ENCODE data around the gene RTN4RL1. TPM values are rescaled to one million over a fixed set of nuclear protein-coding genes. Genes with fewer than 3 reads are reported as not detected.

The RTN4RL1 gene
- total RNA-seq, 1 donor = 1.1 TPM

DNA sequence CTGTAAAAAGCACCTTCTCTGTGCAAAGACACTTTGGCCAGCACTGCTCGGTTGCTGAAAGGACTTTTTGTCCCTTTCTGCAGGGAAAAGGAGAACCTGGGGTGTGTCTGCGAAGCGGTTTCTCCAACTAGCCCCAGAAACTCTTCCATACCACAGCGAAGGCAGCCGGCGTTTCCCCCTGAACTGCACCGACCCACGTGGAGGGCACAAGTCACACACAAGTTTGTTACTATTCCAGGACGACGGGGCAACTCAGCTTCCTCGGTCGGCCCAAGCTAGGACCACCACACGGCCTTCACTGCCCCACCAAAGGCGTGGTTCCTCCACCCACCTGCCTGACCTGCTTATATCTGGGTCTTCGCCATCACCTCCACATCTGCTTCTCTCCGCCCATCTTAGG is 1.9 kb downstream of the RTN4RL1 start:
- no peak overlapping the region for H2AFZ ChIP-seq (ENCODE audit: low read length)
- no peaks in the 10 kb centered on the region for H3K79me2 ChIP-seq (ENCODE audit: insufficient read depth, low read length)
- H3K9me3 ChIP-seq (ENCODE audit: low read depth, low read length) = no peaks in the 10 kb centered on the region
- peaks cover 20% of the 10 kb centered on the region for H3K4me1 ChIP-seq (ENCODE audit: insufficient read depth, low read length)
- DNase-seq (ENCODE audit: insufficient read length, low spot score, missing footprints) = peak; percentile 14
- H3K4me2 ChIP-seq (ENCODE audit: insufficient read depth, low read length) = no peak overlapping the region
- no peaks in the 10 kb centered on the region for H3K36me3 ChIP-seq (ENCODE audit: insufficient read depth, low read length)
- no peak overlapping the region for H3K4me3 ChIP-seq (ENCODE audit: insufficient read depth, low read length)
- H4K20me1 ChIP-seq (ENCODE audit: insufficient read depth, low read length) = no peaks in the 10 kb centered on the region
- TF ChIP-seq, protein P1, sequence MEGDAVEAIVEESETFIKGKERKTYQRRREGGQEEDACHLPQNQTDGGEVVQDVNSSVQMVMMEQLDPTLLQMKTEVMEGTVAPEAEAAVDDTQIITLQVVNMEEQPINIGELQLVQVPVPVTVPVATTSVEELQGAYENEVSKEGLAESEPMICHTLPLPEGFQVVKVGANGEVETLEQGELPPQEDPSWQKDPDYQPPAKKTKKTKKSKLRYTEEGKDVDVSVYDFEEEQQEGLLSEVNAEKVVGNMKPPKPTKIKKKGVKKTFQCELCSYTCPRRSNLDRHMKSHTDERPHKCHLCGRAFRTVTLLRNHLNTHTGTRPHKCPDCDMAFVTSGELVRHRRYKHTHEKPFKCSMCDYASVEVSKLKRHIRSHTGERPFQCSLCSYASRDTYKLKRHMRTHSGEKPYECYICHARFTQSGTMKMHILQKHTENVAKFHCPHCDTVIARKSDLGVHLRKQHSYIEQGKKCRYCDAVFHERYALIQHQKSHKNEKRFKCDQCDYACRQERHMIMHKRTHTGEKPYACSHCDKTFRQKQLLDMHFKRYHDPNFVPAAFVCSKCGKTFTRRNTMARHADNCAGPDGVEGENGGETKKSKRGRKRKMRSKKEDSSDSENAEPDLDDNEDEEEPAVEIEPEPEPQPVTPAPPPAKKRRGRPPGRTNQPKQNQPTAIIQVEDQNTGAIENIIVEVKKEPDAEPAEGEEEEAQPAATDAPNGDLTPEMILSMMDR (IDR thresholded peaks at IDR 0.05; ENCODE audit: extremely low read depth, low read depth, low read length) = no peak
- no peak overlapping the region for H3K27ac ChIP-seq (ENCODE audit: low read depth, low read length)
- peaks cover 56% of the 10 kb centered on the region for H3K27me3 ChIP-seq (ENCODE audit: insufficient read depth, low read length)

DNA sequence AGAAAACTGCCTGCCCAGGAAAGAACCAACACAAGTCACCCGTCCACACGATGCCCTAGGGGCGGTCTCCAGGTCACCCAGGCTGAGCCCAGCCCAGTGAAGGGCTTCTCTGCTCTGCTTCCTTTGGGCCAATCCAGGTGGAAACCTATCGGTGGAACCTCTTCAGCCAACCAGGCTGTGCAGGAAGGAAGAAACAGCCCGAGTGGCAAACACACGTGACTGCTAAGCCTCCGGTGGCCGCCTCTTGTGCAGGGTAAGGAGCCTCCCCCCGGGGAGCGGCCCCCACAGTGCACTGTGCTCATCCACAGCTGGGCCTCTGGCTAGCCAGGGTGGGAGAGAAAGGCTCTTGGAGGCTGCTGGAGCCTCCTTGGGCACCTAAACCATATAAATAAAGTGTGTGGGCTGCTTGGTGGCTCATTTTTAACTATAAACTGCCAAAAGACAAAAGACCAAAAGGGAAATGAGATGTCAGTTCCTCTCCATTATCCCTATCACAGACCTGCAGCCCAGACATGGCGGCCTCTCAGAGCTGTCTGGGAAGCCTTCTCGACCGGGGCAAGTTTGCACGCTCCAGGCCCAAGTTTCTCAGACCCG is 2.4 kb downstream of the RTN4RL1 start:
- TF ChIP-seq, protein P1 (IDR thresholded peaks at IDR 0.05; ENCODE audit: extremely low read depth, low read depth, low read length) = no peak
- no peaks in the 10 kb centered on the region for H3K9me3 ChIP-seq (ENCODE audit: low read depth, low read length)
- H3K4me2 ChIP-seq (ENCODE audit: insufficient read depth, low read length) = no peak overlapping the region
- H3K4me1 ChIP-seq (ENCODE audit: insufficient read depth, low read length) = peaks cover 15% of the 10 kb centered on the region
- peaks cover 56% of the 10 kb centered on the region for H3K27me3 ChIP-seq (ENCODE audit: insufficient read depth, low read length)
- H2AFZ ChIP-seq (ENCODE audit: low read length) = no peak overlapping the region
- no peak overlapping the region for H3K4me3 ChIP-seq (ENCODE audit: insufficient read depth, low read length)
- no peaks in the 10 kb centered on the region for H3K36me3 ChIP-seq (ENCODE audit: insufficient read depth, low read length)
- H3K79me2 ChIP-seq (ENCODE audit: insufficient read depth, low read length) = no peaks in the 10 kb centered on the region
- no peak overlapping the region for H3K27ac ChIP-seq (ENCODE audit: low read depth, low read length)
- DNase-seq (ENCODE audit: insufficient read length, low spot score, missing footprints) = peak; percentile 79
- no peaks in the 10 kb centered on the region for H4K20me1 ChIP-seq (ENCODE audit: insufficient read depth, low read length)

DNA sequence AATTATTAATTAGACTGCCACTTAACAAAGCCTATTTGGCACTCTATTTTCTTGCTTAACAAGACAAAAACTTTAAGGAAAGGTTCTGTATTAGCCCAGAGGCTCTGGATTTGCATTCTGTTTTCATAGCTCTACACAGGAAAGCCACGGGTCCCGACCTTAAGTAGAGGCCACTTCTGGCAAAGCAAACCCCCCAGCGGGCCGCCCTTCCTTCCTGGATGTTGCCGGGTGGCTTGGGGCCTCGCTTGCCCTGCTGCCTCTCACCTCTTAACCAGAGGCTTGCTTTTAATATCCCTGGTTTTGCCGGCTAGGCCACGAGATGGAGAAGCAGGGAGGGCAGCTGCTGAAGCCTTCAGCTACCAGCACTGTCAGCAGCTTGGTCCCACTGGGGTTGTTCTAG is 4.4 kb downstream of the RTN4RL1 start:
- H3K27ac ChIP-seq (ENCODE audit: low read depth, low read length) = no peak overlapping the region
- H3K79me2 ChIP-seq (ENCODE audit: insufficient read depth, low read length) = no peaks in the 10 kb centered on the region
- DNase-seq (ENCODE audit: insufficient read length, low spot score, missing footprints) = no peak
- peaks cover 7% of the 10 kb centered on the region for H3K4me1 ChIP-seq (ENCODE audit: insufficient read depth, low read length)
- TF ChIP-seq, protein P1 (IDR thresholded peaks at IDR 0.05; ENCODE audit: extremely low read depth, low read depth, low read length) = no peak
- no peaks in the 10 kb centered on the region for H3K9me3 ChIP-seq (ENCODE audit: low read depth, low read length)
- H3K4me2 ChIP-seq (ENCODE audit: insufficient read depth, low read length) = no peak overlapping the region
- H3K27me3 ChIP-seq (ENCODE audit: insufficient read depth, low read length) = peaks cover 55% of the 10 kb centered on the region
- H3K36me3 ChIP-seq (ENCODE audit: insufficient read depth, low read length) = no peaks in the 10 kb centered on the region
- H4K20me1 ChIP-seq (ENCODE audit: insufficient read depth, low read length) = no peaks in the 10 kb centered on the region
- no peak overlapping the region for H2AFZ ChIP-seq (ENCODE audit: low read length)
- no peak overlapping the region for H3K4me3 ChIP-seq (ENCODE audit: insufficient read depth, low read length)

DNA sequence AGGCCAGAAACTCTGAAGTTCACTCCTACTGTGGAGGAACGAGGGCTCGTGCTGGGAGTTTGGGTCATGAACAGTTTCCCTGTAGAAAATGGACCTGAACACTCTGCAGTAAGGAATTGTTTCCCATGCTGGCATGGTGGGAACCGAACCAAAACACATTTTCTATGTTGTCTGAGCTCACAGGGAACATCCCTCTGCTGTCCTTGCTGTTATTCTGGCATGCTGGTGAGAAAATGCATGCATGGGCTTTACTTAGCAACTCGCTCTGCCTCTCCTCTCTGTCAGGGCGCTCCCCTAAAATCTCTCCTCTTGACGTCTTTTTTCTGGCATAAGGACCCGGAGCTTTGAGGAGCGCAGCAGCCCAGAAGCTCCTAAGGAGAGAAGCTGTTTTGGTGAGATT is 5.4 kb downstream of the RTN4RL1 start:
- no peaks in the 10 kb centered on the region for H3K79me2 ChIP-seq (ENCODE audit: insufficient read depth, low read length)
- no peaks in the 10 kb centered on the region for H3K36me3 ChIP-seq (ENCODE audit: insufficient read depth, low read length)
- H3K4me2 ChIP-seq (ENCODE audit: insufficient read depth, low read length) = no peak overlapping the region
- H3K27ac ChIP-seq (ENCODE audit: low read depth, low read length) = no peak overlapping the region
- no peak overlapping the region for H2AFZ ChIP-seq (ENCODE audit: low read length)
- no peaks in the 10 kb centered on the region for H3K9me3 ChIP-seq (ENCODE audit: low read depth, low read length)
- DNase-seq (ENCODE audit: insufficient read length, low spot score, missing footprints) = no peak
- no peaks in the 10 kb centered on the region for H4K20me1 ChIP-seq (ENCODE audit: insufficient read depth, low read length)
- H3K4me3 ChIP-seq (ENCODE audit: insufficient read depth, low read length) = no peak overlapping the region
- H3K4me1 ChIP-seq (ENCODE audit: insufficient read depth, low read length) = peaks cover 6% of the 10 kb centered on the region
- TF ChIP-seq, protein P1 (IDR thresholded peaks at IDR 0.05; ENCODE audit: extremely low read depth, low read depth, low read length) = no peak
- peaks cover 49% of the 10 kb centered on the region for H3K27me3 ChIP-seq (ENCODE audit: insufficient read depth, low read length)
